Kidney (tissue), 14 donors: ENCODE data around the gene HDAC1. TPM values are rescaled to one million over a fixed set of nuclear protein-coding genes. Genes with fewer than 3 reads are reported as not detected.
A peak's percentile ranks its signal among the peaks of the same experiment; 100 is the strongest.

Experiments
- DNase-seq, 5 donors: peaks; one replicate each; pipeline ENCODE4 v3.0.0-alpha.2; 2013 to 2020
- FAIRE-seq: peaks from 2 replicates; lab custom pipeline; 2012; peaks lifted over from hg19 to GRCh38; lab: Jason Lieb, UNC
- H3K27ac ChIP-seq, 2 donors: one replicate each; pipeline ENCODE4 v1.7.0; 2013; ENCODE audit warnings: low read depth in 2 of 2, low read length in 2 of 2, inconsistent platforms in 1 of 2
- H3K27me3 ChIP-seq: one replicate; pipeline ENCODE4 v1.7.1; 2013; ENCODE audit warnings: low read length, inconsistent platforms; ENCODE audit not compliant: control insufficient read depth, insufficient read depth
- H3K36me3 ChIP-seq, 3 donors: one replicate each; pipeline versions ENCODE4 v1.7.0 to v1.7.1; 2013; ENCODE audit warnings: low read length in 3 of 3, control low read depth in 1 of 3, inconsistent platforms in 1 of 3; ENCODE audit not compliant: insufficient read depth in 3 of 3, control insufficient read depth in 2 of 3
- H3K4me1 ChIP-seq, 3 donors: one replicate each; pipeline versions ENCODE4 v1.7.0 to v1.7.1; 2013; ENCODE audit warnings: low read length in 3 of 3, inconsistent platforms in 1 of 3, low read depth in 1 of 3; ENCODE audit not compliant: control insufficient read depth in 2 of 3, insufficient read depth in 2 of 3
- H3K4me3 ChIP-seq, 3 donors: one replicate each; pipeline versions ENCODE4 v1.7.0 to v1.8.1; 2013; ENCODE audit warnings: low read length in 3 of 3, control low read depth in 1 of 3, inconsistent platforms in 1 of 3
- H3K9ac ChIP-seq, 3 donors: one replicate each; pipeline versions ENCODE4 v1.7.0 to v1.7.1; 2013; ENCODE audit warnings: low read length in 3 of 3, control low read depth in 1 of 3, inconsistent platforms in 1 of 3
- H3K9me3 ChIP-seq, 3 donors: one replicate each; pipeline versions ENCODE4 v1.7.0 to v1.7.1; 2013; ENCODE audit warnings: low read length in 3 of 3, control low read depth in 1 of 3, inconsistent platforms in 1 of 3; ENCODE audit not compliant: control insufficient read depth in 2 of 3, insufficient read depth in 1 of 3
- intact Hi-C: fragments of 100-400 bp; cut with DNase I; formaldehyde crosslinking; loops from one replicate; pipeline ENCODE4 v1.11.1; 2022
- polyA plus RNA-seq: library from polyadenylated mRNA; stranded (reverse); fragments of 350-450 nt; fragmentation: Illumina TruSeq; extraction: RNeasy Lipid Tissue Mini Kit (QIAGEN cat#74804); gene quantifications from one replicate; pipeline ENCODE4 v1.2.3, GENCODE V29; 2014; ENCODE audit warnings: low read depth, low replicate concordance; ENCODE audit not compliant: insufficient read depth
- total RNA-seq: library from RNA; stranded (reverse); fragmentation: NEBNext Ultra II Directional; extraction: Animal tissue kit (Norgen Biotek cat#: 25700); gene quantifications from one replicate; pipeline ENCODE4 v1.2.1, GENCODE V29; 2021
- TF ChIP-seq, protein P1 (sequence below): IDR thresholded peaks from 3 replicates; pipeline ENCODE4 v1.5.1; 2012; ENCODE audit warnings: mild to moderate bottlenecking, moderate library complexity, borderline replicate concordance; ENCODE audit not compliant: insufficient read depth; ENCODE audit errors: extremely low read depth
- donor health status: control.
- donor health status: control.
- donor health status: control.
- donor health status: control.
- donor health status: control.
- donor health status: DM: yes; HTN: yes; CAD: no.
- donor health status: Normal renal cell carcinoma (clear cell type).

HDAC1 gene
- total and polyA plus RNA-seq, 2 donors from 2014 or later: 68.8 to 89.7 TPM

- Histone ChIP-seq H3K36me3 (no peaks in the 10 kb centered on the region), H3K4me1 (peaks cover 3 to 15% (median 11%) of the 10 kb centered on the region in 3 donors), H3K9me3 (no peaks in the 10 kb centered on the region), H3K27me3 (no peaks in the 10 kb centered on the region), H3K9ac (no peak overlapping the region), H3K27ac (no peak overlapping the region), H3K4me3 (no peak overlapping the region)
- TF ChIP-seq, protein P1, sequence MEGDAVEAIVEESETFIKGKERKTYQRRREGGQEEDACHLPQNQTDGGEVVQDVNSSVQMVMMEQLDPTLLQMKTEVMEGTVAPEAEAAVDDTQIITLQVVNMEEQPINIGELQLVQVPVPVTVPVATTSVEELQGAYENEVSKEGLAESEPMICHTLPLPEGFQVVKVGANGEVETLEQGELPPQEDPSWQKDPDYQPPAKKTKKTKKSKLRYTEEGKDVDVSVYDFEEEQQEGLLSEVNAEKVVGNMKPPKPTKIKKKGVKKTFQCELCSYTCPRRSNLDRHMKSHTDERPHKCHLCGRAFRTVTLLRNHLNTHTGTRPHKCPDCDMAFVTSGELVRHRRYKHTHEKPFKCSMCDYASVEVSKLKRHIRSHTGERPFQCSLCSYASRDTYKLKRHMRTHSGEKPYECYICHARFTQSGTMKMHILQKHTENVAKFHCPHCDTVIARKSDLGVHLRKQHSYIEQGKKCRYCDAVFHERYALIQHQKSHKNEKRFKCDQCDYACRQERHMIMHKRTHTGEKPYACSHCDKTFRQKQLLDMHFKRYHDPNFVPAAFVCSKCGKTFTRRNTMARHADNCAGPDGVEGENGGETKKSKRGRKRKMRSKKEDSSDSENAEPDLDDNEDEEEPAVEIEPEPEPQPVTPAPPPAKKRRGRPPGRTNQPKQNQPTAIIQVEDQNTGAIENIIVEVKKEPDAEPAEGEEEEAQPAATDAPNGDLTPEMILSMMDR: no peak
- FAIRE-seq: no peak
- intact Hi-C loops: no loop called here
- DNase-seq: no peak
These were observed 65.7 kb downstream of the HDAC1 start for GRCh38 chr1:32357614-32358013.

GRCh38 chr1:32358435-32358834 is 66.6 kb downstream of the HDAC1 start:
- no peak overlapping the region for H3K27ac ChIP-seq
- no peaks in the 10 kb centered on the region for H3K27me3 ChIP-seq
- H3K9ac ChIP-seq: no peak overlapping the region
- H3K4me1 ChIP-seq: peaks cover 0 to 8% (median 6%) of the 10 kb centered on the region in 3 donors
- H3K9me3 ChIP-seq: no peaks in the 10 kb centered on the region
- H3K36me3 ChIP-seq: no peaks in the 10 kb centered on the region
- TF ChIP-seq, protein P1: no peak
- intact Hi-C loops: no loop called here
- DNase-seq (no peak), FAIRE-seq (no peak)
- no peak overlapping the region for H3K4me3 ChIP-seq

DNA sequence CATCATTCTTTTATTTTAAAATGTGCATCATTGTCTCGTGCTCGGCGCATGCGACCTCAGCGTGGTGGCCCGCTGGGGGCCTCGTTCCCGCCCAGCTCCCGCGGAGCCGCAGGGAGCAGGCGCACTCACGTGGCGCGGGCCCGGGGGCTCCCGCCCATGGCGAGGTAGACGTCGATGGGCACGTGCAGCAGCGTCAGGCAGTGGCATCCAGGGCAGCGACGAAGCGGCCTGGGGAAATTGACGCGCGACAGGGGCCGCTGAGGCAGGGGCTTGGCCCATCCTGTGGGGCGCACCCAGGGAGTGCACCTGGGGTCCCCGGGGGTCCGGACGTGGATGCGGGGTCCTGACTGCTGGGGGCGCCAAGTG is 69.4 kb downstream of the HDAC1 start:
- TF ChIP-seq, protein P1: no peak
- DNase-seq (peak; percentile 27 to 81 (median 33)), FAIRE-seq (no peak)
- Histone ChIP-seq H3K9me3 (no peaks in the 10 kb centered on the region), H3K4me1 (peaks cover 0 to 2% (median 0%) of the 10 kb centered on the region in 3 donors), H3K36me3 (peaks cover 0 to 11% (median 3%) of the 10 kb centered on the region in 3 donors), H3K4me3 (no peak overlapping the region), H3K27me3 (no peaks in the 10 kb centered on the region), H3K9ac (no peak overlapping the region), H3K27ac (no peak overlapping the region)
- intact Hi-C loops: no loop called here
